GM23338 (cell line): ENCODE measurements around the gene MTMR3. TPM values are rescaled to one million over a fixed set of nuclear protein-coding genes. Genes with fewer than 3 reads are reported as not detected.

Experiments used
- ATAC-seq: fragments of 200-7000 bp; cut with Tn5 transposase; 3 replicates; pipeline ENCODE4 v1.9.1; 2020
- DNase-seq: peaks from one replicate; pipeline ENCODE4 v3.0.0-alpha.2; 2015; ENCODE audit warnings: low spot score
- H2AFZ ChIP-seq: fragments of 200-600 bp; sonication (generic); 2 replicates; pipeline ENCODE4 v1.8.0; 2016; ENCODE audit warnings: antibody characterized with exemption, mild to moderate bottlenecking, moderate library complexity
- H3F3A ChIP-seq: fragments of 200-600 bp; sonication (generic); replicated peaks from 2 replicates; pipeline ENCODE4 v1.8.0; 2017; ENCODE audit warnings: antibody characterized with exemption, mixed run types, low read depth
- H3K27ac ChIP-seq: fragments of 200-600 bp; sonication (generic); 2 replicates; pipeline ENCODE4 v1.6.1; 2016; ENCODE audit warnings: low read depth
- H3K27me3 ChIP-seq: fragments of 200-600 bp; sonication (generic); 2 replicates; pipeline ENCODE4 v1.8.0; 2016; ENCODE audit warnings: mild to moderate bottlenecking, mixed run types, moderate library complexity; ENCODE audit not compliant: insufficient read depth
- H3K36me3 ChIP-seq: fragments of 200-600 bp; sonication (generic); 2 replicates; pipeline ENCODE4 v1.8.0; 2016; ENCODE audit warnings: mild to moderate bottlenecking; ENCODE audit not compliant: insufficient read depth
- H3K4me1 ChIP-seq: fragments of 200-600 bp; sonication (generic); 2 replicates; pipeline ENCODE4 v1.8.0; 2016; ENCODE audit warnings: mild to moderate bottlenecking, moderate library complexity; ENCODE audit not compliant: insufficient read depth
- H3K4me2 ChIP-seq: fragments of 200-600 bp; sonication (generic); 2 replicates; pipeline ENCODE4 v1.7.1; 2017; ENCODE audit warnings: mixed run types
- H3K4me3 ChIP-seq: fragments of 200-600 bp; sonication (generic); 2 replicates; pipeline ENCODE4 v1.6.1; 2016; ENCODE audit warnings: mixed run types
- H3K79me2 ChIP-seq: fragments of 200-600 bp; sonication (generic); replicated peaks from 2 replicates; pipeline ENCODE4 v1.8.0; 2017; ENCODE audit warnings: mild to moderate bottlenecking; ENCODE audit not compliant: insufficient read depth
- H3K9me2 ChIP-seq: fragments of 200-600 bp; sonication (generic); 2 replicates; pipeline ENCODE4 v1.8.0; 2017; ENCODE audit not compliant: insufficient read depth
- H4K20me1 ChIP-seq: fragments of 200-600 bp; sonication (generic); replicated peaks from 2 replicates; pipeline ENCODE4 v1.8.0; 2017; ENCODE audit warnings: mild to moderate bottlenecking; ENCODE audit not compliant: insufficient read depth
- H3K27ac Mint-ChIP-seq: 2 replicates; pipeline ENCODE4 v1.8.0; 2020; ENCODE audit warnings: inconsistent platforms, mild to moderate bottlenecking, moderate library complexity, mixed read lengths
- H3K27me3 Mint-ChIP-seq: 3 replicates; pipeline ENCODE4 v1.8.0; 2022; ENCODE audit warnings: low read depth, mild to moderate bottlenecking, moderate library complexity, mixed read lengths, inconsistent platforms; ENCODE audit not compliant: insufficient read depth, poor library complexity
- H3K36me3 Mint-ChIP-seq: 3 replicates; pipeline ENCODE4 v1.8.0; 2021; ENCODE audit warnings: low read depth, mild to moderate bottlenecking, inconsistent platforms, moderate library complexity, mixed read lengths
- H3K4me1 Mint-ChIP-seq: 3 replicates; pipeline ENCODE4 v1.8.0; 2020; ENCODE audit warnings: mild to moderate bottlenecking, inconsistent platforms, mixed read lengths
- H3K4me3 Mint-ChIP-seq: 3 replicates; pipeline ENCODE4 v1.8.0; 2021; ENCODE audit warnings: moderate library complexity, mild to moderate bottlenecking, inconsistent platforms, mixed read lengths
- H3K9me3 Mint-ChIP-seq: 3 replicates; pipeline ENCODE4 v1.8.0; 2020; ENCODE audit warnings: moderate library complexity, mild to moderate bottlenecking, inconsistent platforms, mixed read lengths
- CREB1 ChIP-seq: fragments of 250-450 bp; sonication (Bioruptor Pico); IDR thresholded peaks from 2 replicates; pipeline ENCODE4 v1.5.0; 2020; ENCODE audit warnings: low read depth, mild to moderate bottlenecking, moderate library complexity
- CTCF ChIP-seq, 2 experiments: fragments of 200-600 bp in 1 of 2; sonication (generic) in 1 of 2; conservative IDR thresholded peaks; 2 replicates each; pipeline versions ENCODE4 v1.5.1 to v1.6.1; 2016 to 2017; ENCODE audit warnings: antibody characterized with exemption in 2 of 2, low read depth in 2 of 2, mild to moderate bottlenecking in 2 of 2, moderate library complexity in 1 of 2
- ETS1 ChIP-seq: IDR thresholded peaks from 2 replicates; pipeline ENCODE4 v1.6.1; 2016; ENCODE audit warnings: antibody characterized with exemption
- EZH2 ChIP-seq: fragments of 200-600 bp; sonication (generic); IDR thresholded peaks from one replicate; pipeline ENCODE4 v1.8.0; 2017; ENCODE audit warnings: antibody characterized with exemption, mild to moderate bottlenecking, low read depth; ENCODE audit not compliant: unreplicated experiment
- EZH2phosphoT487 ChIP-seq: fragments of 200-600 bp; sonication (generic); IDR thresholded peaks from one replicate; pipeline ENCODE4 v1.8.1; 2018; ENCODE audit warnings: antibody characterized with exemption; ENCODE audit not compliant: unreplicated experiment
- JUNB ChIP-seq: IDR thresholded peaks from one replicate; pipeline ENCODE4 v1.6.1; 2016; ENCODE audit warnings: antibody characterized with exemption; ENCODE audit not compliant: unreplicated experiment
- NANOG ChIP-seq: IDR thresholded peaks from 2 replicates; pipeline ENCODE4 v1.6.1; 2016; ENCODE audit warnings: antibody characterized with exemption, borderline replicate concordance
- POLR2AphosphoS5 ChIP-seq: IDR thresholded peaks from 2 replicates; pipeline ENCODE4 v1.6.1; 2016; ENCODE audit warnings: antibody characterized with exemption, low read depth
- STAT1 ChIP-seq: IDR thresholded peaks from one replicate; pipeline ENCODE4 v1.6.1; 2016; ENCODE audit warnings: antibody characterized with exemption; ENCODE audit not compliant: unreplicated experiment
- ZNF114 ChIP-seq: fragments of 250-450 bp; sonication (Bioruptor Pico); IDR thresholded peaks from 2 replicates; pipeline ENCODE4 v1.5.0; 2020; ENCODE audit warnings: mild to moderate bottlenecking, moderate library complexity
- ZNF331 ChIP-seq: fragments of 250-450 bp; sonication (Bioruptor Pico); IDR thresholded peaks from 2 replicates; pipeline ENCODE4 v1.5.0; 2020; ENCODE audit warnings: low read depth, mild to moderate bottlenecking, moderate library complexity
- ZNF462 ChIP-seq: fragments of 250-450 bp; sonication (Bioruptor Pico); IDR thresholded peaks from 2 replicates; pipeline ENCODE4 v1.5.0; 2020; ENCODE audit warnings: mild to moderate bottlenecking, moderate library complexity
- polyA plus RNA-seq: library from polyadenylated mRNA; unstranded; fragments of >200 nt; fragmentation: Nextera tagmentation; extraction: Ambion mirVana; gene quantifications from 2 replicates; pipeline ENCODE4 v1.2.1, GENCODE V29; 2016
- total RNA-seq: library from RNA; depleted of rRNA; stranded (reverse); fragments of >200 nt; shearing (Covaris generic); gene quantifications from 2 replicates; pipeline ENCODE4 v1.2.3, GENCODE V29; 2014

The MTMR3 gene
- total and polyA plus RNA-seq, 2 experiments from 2014 or later = 5.2 to 27.4 TPM

- 0 out of 2 replicates have a peak, but pooled peaks cover 6% of the 10 kb centered on the region for H4K20me1 ChIP-seq
- H3K27ac Mint-ChIP-seq = no peak overlapping the region
- no peaks in the 10 kb centered on the region for H3K9me3 Mint-ChIP-seq
- ATAC-seq (no peak), DNase-seq (no peak)
- no peaks in the 10 kb centered on the region for H3K9me2 ChIP-seq
- H3K36me3 Mint-ChIP-seq = peaks cover 44% of the 10 kb centered on the region
- no peaks in the 10 kb centered on the region for H3K27me3 ChIP-seq
- no peak overlapping the region for H3K4me2 ChIP-seq
- peaks cover 2% of the 10 kb centered on the region for H3K27me3 Mint-ChIP-seq
- peaks cover 12% of the 10 kb centered on the region for H3K36me3 ChIP-seq
- no peaks in the 10 kb centered on the region for H3F3A ChIP-seq
- H3K4me1 Mint-ChIP-seq = no peaks in the 10 kb centered on the region
- H3K4me1 ChIP-seq = no peaks in the 10 kb centered on the region
- TF ChIP-seq CREB1 (CRISPR knock-in tag) (no peak), ETS1 (no peak), STAT1 (no peak), POLR2AphosphoS5 (no peak), EZH2 (no peak), EZH2phosphoT487 (no peak), ZNF114 (CRISPR knock-in tag) (no peak), ZNF331 (CRISPR knock-in tag) (no peak), NANOG (no peak), ZNF462 (no peak), CTCF (conservative IDR thresholded peaks at IDR 0.05; ENCODE audit: low read depth in 2 of 2) (no peak), JUNB (no peak)
- no peak overlapping the region for H2AFZ ChIP-seq
- no peak overlapping the region for H3K4me3 Mint-ChIP-seq
- no peak overlapping the region for H3K27ac ChIP-seq
- no peak overlapping the region for H3K4me3 ChIP-seq
- no peaks in the 10 kb centered on the region for H3K79me2 ChIP-seq
These were observed 137.5 kb downstream of the MTMR3 start for GRCh38 chr22:30020511-30020910.
